CD4-positive, alpha-beta memory T cell (primary cell): ENCODE results near the gene SLK. TPM values are rescaled to one million over a fixed set of nuclear protein-coding genes. Genes with fewer than 3 reads are reported as not detected.

ENCODE experiments used
- CTCF ChIA-PET: fragments of 350-600 bp; sonication (Branson Sonifier 250); formaldehyde crosslinking; loops from one replicate; lab custom pipeline; 2021; ENCODE audit warnings: inconsistent platforms; ENCODE audit not compliant: partially characterized antibody; lab: Charles Lee
- POLR2A ChIA-PET: fragments of 350-600 bp; sonication (Branson Sonifier 250); formaldehyde crosslinking; loops from one replicate; lab custom pipeline; 2021; ENCODE audit not compliant: partially characterized antibody; lab: Charles Lee
- DNase-seq, 5 donors: peaks; one replicate each; pipeline versions ENCODE4 v3.0.0 to v3.0.0-alpha.2; 2020 to 2022; ENCODE audit warnings: mixed read lengths in 1 of 5
- H3K27ac ChIP-seq: one replicate; pipeline ENCODE4 v1.7.0; 2013; ENCODE audit warnings: low read depth, low read length
- H3K27me3 ChIP-seq: 2 replicates; pipeline ENCODE4 v1.7.0; 2013; ENCODE audit warnings: mild to moderate bottlenecking, low read length, moderate library complexity; ENCODE audit not compliant: insufficient read depth
- H3K36me3 ChIP-seq: 2 replicates; pipeline ENCODE4 v1.7.0; 2013; ENCODE audit warnings: mild to moderate bottlenecking, low read length, moderate library complexity; ENCODE audit not compliant: insufficient read depth
- H3K4me1 ChIP-seq: 2 replicates; pipeline ENCODE4 v1.7.0; 2013; ENCODE audit warnings: mild to moderate bottlenecking, low read length, moderate library complexity; ENCODE audit not compliant: insufficient read depth
- H3K4me3 ChIP-seq, 2 donors: one replicate each; pipeline ENCODE4 v1.7.0; 2013; ENCODE audit warnings: low read length in 2 of 2, mild to moderate bottlenecking in 1 of 2
- H3K9me3 ChIP-seq, 2 donors: one replicate each; pipeline ENCODE4 v1.7.0; 2013; ENCODE audit warnings: low read length in 2 of 2, control low read depth in 1 of 2; ENCODE audit not compliant: control insufficient read depth in 1 of 2
- H3K27ac Mint-ChIP-seq, 7 donors: one replicate each; pipeline ENCODE4 v1.8.0; 2020 to 2021; ENCODE audit warnings: mixed read lengths in 7 of 7, mild to moderate bottlenecking in 6 of 7, inconsistent platforms in 3 of 7, moderate library complexity in 3 of 7
- H3K27me3 Mint-ChIP-seq, 2 donors: one replicate each; pipeline ENCODE4 v1.8.0; 2020 to 2021; ENCODE audit warnings: mixed read lengths in 2 of 2
- H3K36me3 Mint-ChIP-seq, 2 donors: one replicate each; pipeline ENCODE4 v1.8.0; 2020 to 2021; ENCODE audit warnings: mixed read lengths in 2 of 2, inconsistent platforms in 1 of 2, mild to moderate bottlenecking in 1 of 2
- H3K4me1 Mint-ChIP-seq, 4 donors: one replicate each; pipeline ENCODE4 v1.8.0; 2020 to 2021; ENCODE audit warnings: mixed read lengths in 4 of 4, mild to moderate bottlenecking in 1 of 4
- H3K4me3 Mint-ChIP-seq, 8 donors: one replicate each; pipeline ENCODE4 v1.8.0; 2020 to 2021; ENCODE audit warnings: mixed read lengths in 8 of 8, mild to moderate bottlenecking in 7 of 8, moderate library complexity in 6 of 8, inconsistent platforms in 3 of 8
- H3K9me3 Mint-ChIP-seq, 8 donors: one replicate each; pipeline ENCODE4 v1.8.0; 2020 to 2021; ENCODE audit warnings: mixed read lengths in 8 of 8, mild to moderate bottlenecking in 5 of 8, inconsistent platforms in 3 of 8, moderate library complexity in 1 of 8
- intact Hi-C: fragments of 100-400 bp; cut with micrococcal nuclease; formaldehyde crosslinking; loops from one replicate; pipeline ENCODE4 v1.15.1; 2023
- polyA plus RNA-seq, 2 donors: library from polyadenylated mRNA; unstranded; fragments of 300-500 nt; fragmentation: Illumina TruSeq; gene quantifications; one replicate each; pipeline ENCODE4 v1.2.3, GENCODE V29; 2021
- total RNA-seq, 2 experiments: library from RNA; stranded (reverse); gene quantifications; one replicate each; pipeline ENCODE4 v1.2.3, GENCODE V29; 2021

SLK gene
- total and polyA plus RNA-seq, 4 experiments from 2014 or later: 1.6 to 31.1 (median 22.6) TPM

- Mint-ChIP-seq H3K27ac (no peak overlapping the region), H3K4me1 (no peaks in the 10 kb centered on the region), H3K4me3 (no peak overlapping the region), H3K27me3 (no peaks in the 10 kb centered on the region), H3K9me3 (peaks cover 0 to 3% (median 0%) of the 10 kb centered on the region in 8 donors), H3K36me3 (no peaks in the 10 kb centered on the region)
- intact Hi-C loops: no loop called here
- Histone ChIP-seq H3K27ac (no peak overlapping the region), H3K36me3 (no peaks in the 10 kb centered on the region), H3K9me3 (no peaks in the 10 kb centered on the region), H3K4me1 (no peaks in the 10 kb centered on the region), H3K27me3 (no peaks in the 10 kb centered on the region), H3K4me3 (no peak overlapping the region)
- DNase-seq: no peak
- CTCF ChIA-PET: no interaction called here
- POLR2A ChIA-PET: no interaction called here
Measured at GRCh38 chr10:104041891-104042535, 75.1 kb downstream of the SLK start.

DNA sequence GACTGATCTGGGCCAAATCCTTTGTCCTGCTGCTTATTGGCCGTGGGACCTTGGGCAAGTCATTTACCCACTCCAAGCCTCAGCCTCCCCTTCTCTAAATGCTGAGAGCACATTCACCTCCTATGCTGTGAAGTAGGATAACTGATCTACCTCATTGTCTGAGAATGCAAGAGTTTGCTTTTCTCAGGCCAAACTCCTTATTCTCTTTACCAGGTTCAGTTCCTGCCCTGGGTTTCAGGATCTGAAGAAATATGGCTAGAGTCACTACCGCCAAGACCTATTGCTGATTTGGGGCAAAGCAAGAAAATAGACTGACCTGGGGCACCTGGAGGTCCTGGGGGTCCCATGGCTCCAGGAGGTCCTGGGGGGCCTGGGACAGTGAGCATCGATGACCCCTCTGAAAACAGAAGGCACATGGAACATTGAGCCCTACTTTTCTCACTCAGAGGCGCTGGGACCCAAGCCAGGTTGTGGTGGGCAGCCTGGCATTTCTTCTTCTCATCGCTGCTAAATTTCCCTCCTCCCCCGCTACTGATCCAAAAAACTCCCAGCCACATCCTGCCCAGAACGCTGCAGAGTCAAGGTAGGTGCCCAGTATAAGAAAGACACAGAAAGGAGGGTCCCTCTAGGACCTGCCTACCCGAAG, 76.4 kb downstream of the SLK start:
- Histone ChIP-seq H3K27ac (no peak overlapping the region), H3K4me1 (no peaks in the 10 kb centered on the region), H3K36me3 (no peaks in the 10 kb centered on the region), H3K27me3 (no peaks in the 10 kb centered on the region), H3K4me3 (no peak overlapping the region), H3K9me3 (no peaks in the 10 kb centered on the region)
- H3K4me1 Mint-ChIP-seq: no peaks in the 10 kb centered on the region
- ChIA-PET CTCF (no interaction called here), POLR2A (no interaction called here)
- H3K27ac Mint-ChIP-seq: no peak overlapping the region
- H3K36me3 Mint-ChIP-seq: no peaks in the 10 kb centered on the region
- DNase-seq: no peak
- H3K4me3 Mint-ChIP-seq: no peak overlapping the region
- H3K9me3 Mint-ChIP-seq: peaks cover 0 to 3% (median 0%) of the 10 kb centered on the region in 8 donors
- intact Hi-C loops: no loop called here
- H3K27me3 Mint-ChIP-seq: no peaks in the 10 kb centered on the region

DNA sequence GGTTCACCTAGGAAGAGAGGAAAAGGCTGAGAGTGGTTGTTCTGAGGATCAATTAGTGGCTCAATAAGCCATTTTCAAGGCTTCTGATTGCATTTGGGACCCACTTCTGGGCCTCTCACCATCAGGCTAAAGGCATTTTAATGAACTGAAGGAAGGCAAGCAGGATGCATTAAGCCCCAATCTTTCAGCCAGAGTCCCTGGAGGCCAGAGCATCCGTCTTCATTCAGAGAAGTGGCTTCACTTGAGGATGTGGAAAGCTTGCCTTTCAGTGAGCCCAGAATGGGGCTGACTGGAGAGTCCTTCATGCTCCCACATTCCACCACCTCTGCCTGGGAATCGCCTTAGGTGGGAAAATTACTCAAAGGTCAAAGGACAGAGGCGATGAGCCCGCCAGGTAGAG, 76.9 kb downstream of the SLK start:
- no peaks in the 10 kb centered on the region for H3K4me1 ChIP-seq
- Mint-ChIP-seq H3K4me1 (no peaks in the 10 kb centered on the region), H3K36me3 (no peaks in the 10 kb centered on the region), H3K9me3 (peaks cover 0 to 3% (median 0%) of the 10 kb centered on the region in 8 donors), H3K27ac (no peak overlapping the region), H3K27me3 (no peaks in the 10 kb centered on the region), H3K4me3 (no peak overlapping the region)
- no peaks in the 10 kb centered on the region for H3K9me3 ChIP-seq
- H3K4me3 ChIP-seq: no peak overlapping the region
- ChIA-PET POLR2A (no interaction called here), CTCF (no interaction called here)
- no peak overlapping the region for H3K27ac ChIP-seq
- no peaks in the 10 kb centered on the region for H3K36me3 ChIP-seq
- intact Hi-C loops: no loop called here
- DNase-seq: no peak
- no peaks in the 10 kb centered on the region for H3K27me3 ChIP-seq

- H3K9me3 Mint-ChIP-seq: peaks cover 0 to 2% (median 0%) of the 10 kb centered on the region in 8 donors
- ChIA-PET CTCF (no interaction called here), POLR2A (no interaction called here)
- no peak overlapping the region for H3K4me3 Mint-ChIP-seq
- Histone ChIP-seq H3K9me3 (no peaks in the 10 kb centered on the region), H3K4me3 (no peak overlapping the region), H3K4me1 (no peaks in the 10 kb centered on the region), H3K27ac (no peak overlapping the region), H3K36me3 (no peaks in the 10 kb centered on the region), H3K27me3 (no peaks in the 10 kb centered on the region)
- H3K27ac Mint-ChIP-seq: no peak overlapping the region
- intact Hi-C loops: no loop called here
- no peaks in the 10 kb centered on the region for H3K4me1 Mint-ChIP-seq
- no peak for DNase-seq
- no peaks in the 10 kb centered on the region for H3K36me3 Mint-ChIP-seq
- no peaks in the 10 kb centered on the region for H3K27me3 Mint-ChIP-seq
Measured at GRCh38 chr10:104045151-104046089, 78.5 kb downstream of the SLK start.

- Histone ChIP-seq H3K4me1 (no peaks in the 10 kb centered on the region), H3K27ac (no peak overlapping the region), H3K36me3 (no peaks in the 10 kb centered on the region), H3K27me3 (no peaks in the 10 kb centered on the region), H3K4me3 (no peak overlapping the region), H3K9me3 (no peaks in the 10 kb centered on the region)
- ChIA-PET POLR2A (no interaction called here), CTCF (no interaction called here)
- Mint-ChIP-seq H3K27me3 (no peaks in the 10 kb centered on the region), H3K36me3 (no peaks in the 10 kb centered on the region), H3K9me3 (peaks cover 0 to 2% (median 0%) of the 10 kb centered on the region in 8 donors), H3K27ac (no peak overlapping the region), H3K4me1 (no peaks in the 10 kb centered on the region), H3K4me3 (no peak overlapping the region)
- DNase-seq: no peak
- intact Hi-C loops: no loop called here
Measured at GRCh38 chr10:104046651-104047050, 79.7 kb downstream of the SLK start.

DNA sequence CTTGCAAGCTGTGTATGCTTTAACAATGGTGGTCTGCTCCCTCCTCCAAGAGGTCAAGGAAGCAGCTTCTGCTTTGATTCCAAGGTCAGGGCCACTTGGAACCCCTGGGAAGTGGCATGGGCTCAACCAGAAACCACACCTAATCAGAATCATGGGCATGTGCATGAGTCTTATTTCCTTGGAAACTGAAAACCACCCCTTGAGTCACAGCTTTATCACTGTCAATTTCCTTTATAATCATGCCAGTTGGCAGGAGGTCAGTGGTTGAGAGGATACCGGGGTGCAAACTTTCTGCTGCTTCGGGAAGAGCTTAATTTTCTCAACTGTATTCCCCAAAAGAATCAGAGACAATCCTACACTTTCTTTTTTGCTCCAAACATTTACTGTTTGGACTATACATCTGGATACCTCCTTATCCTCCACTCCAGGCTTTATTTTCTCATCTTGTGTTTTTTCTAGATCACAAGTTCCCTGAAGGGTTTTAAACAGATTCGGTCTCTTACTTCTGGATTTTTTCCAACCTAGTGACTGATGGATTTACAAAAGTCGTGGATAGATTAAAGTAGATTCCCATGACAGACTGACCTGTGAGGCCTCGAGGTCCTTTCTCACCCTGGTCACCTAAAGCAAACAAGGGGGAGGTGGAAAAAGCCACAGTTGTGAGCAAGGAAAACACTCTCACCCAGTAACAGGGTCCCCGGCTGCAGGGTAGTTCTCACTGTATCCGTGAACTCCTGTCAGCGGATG, 82.7 kb downstream of the SLK start:
- Mint-ChIP-seq H3K9me3 (peaks cover 0 to 2% (median 0%) of the 10 kb centered on the region in 8 donors), H3K4me1 (no peaks in the 10 kb centered on the region), H3K4me3 (no peak overlapping the region), H3K27me3 (no peaks in the 10 kb centered on the region), H3K36me3 (no peaks in the 10 kb centered on the region), H3K27ac (no peak overlapping the region)
- Histone ChIP-seq H3K36me3 (no peaks in the 10 kb centered on the region), H3K27me3 (no peaks in the 10 kb centered on the region), H3K4me3 (no peak overlapping the region), H3K4me1 (no peaks in the 10 kb centered on the region), H3K27ac (no peak overlapping the region), H3K9me3 (no peaks in the 10 kb centered on the region)
- CTCF ChIA-PET: no interaction called here
- intact Hi-C loops: no loop called here
- no peak for DNase-seq
- POLR2A ChIA-PET: interaction anchor here (1.1 kb wide), 1 partner anchor 72 kb away, joined by 3 read pairs; the partner anchor contains the start of gene SFR1

DNA sequence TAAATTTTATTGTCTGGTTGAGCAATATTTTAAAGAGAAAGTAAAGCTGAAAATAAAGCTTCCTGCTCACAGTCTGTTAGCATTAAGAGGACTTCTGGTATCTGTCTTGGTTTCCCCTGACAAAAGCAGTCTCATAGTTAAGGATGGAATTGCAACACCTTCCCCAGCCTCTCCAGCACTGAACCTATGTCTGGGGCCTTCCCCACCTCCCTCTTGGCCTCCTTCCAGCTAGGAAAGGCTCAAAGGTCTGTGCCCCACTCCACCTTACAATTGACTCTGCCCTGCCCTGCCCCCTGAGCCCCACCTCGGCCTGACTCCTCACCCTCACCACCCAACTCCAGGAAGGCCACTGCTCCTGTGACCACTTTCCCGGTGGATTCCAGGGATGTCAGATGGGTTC, 85.5 kb downstream of the SLK start:
- Histone ChIP-seq H3K4me3 (no peak overlapping the region), H3K27me3 (no peaks in the 10 kb centered on the region), H3K9me3 (no peaks in the 10 kb centered on the region), H3K36me3 (no peaks in the 10 kb centered on the region), H3K27ac (no peak overlapping the region), H3K4me1 (no peaks in the 10 kb centered on the region)
- H3K27ac Mint-ChIP-seq: no peak overlapping the region
- no peak for DNase-seq
- H3K27me3 Mint-ChIP-seq: no peaks in the 10 kb centered on the region
- ChIA-PET CTCF (no interaction called here), POLR2A (no interaction called here)
- no peaks in the 10 kb centered on the region for H3K4me1 Mint-ChIP-seq
- intact Hi-C loops: no loop called here
- no peaks in the 10 kb centered on the region for H3K9me3 Mint-ChIP-seq
- H3K36me3 Mint-ChIP-seq: no peaks in the 10 kb centered on the region
- no peak overlapping the region for H3K4me3 Mint-ChIP-seq
